SK-N-SH (cell line): ENCODE measurements around the gene CERKL. TPM values are rescaled to one million over a fixed set of nuclear protein-coding genes. Genes with fewer than 3 reads are reported as not detected.

ENCODE experiments used
- CTCF ChIA-PET: fragments of 300-600, 350-600 bp; formaldehyde crosslinking; extraction: SDS; loops from one replicate; lab custom pipeline; 2021; lab: Yijun Ruan, JAX
- POLR2A ChIA-PET: fragments of 350-600 bp; sonication (Branson Sonifier 250); formaldehyde crosslinking; extraction: SDS; loops from one replicate; lab custom pipeline; 2020; ENCODE audit warnings: antibody characterized with exemption, inconsistent platforms; lab: Yijun Ruan, JAX
- DNase-seq: peaks from one replicate; pipeline ENCODE4 v3.0.0; 2012
- H2AFZ ChIP-seq: fragments of 200-600 bp; sonication (generic); 2 replicates; pipeline ENCODE4 v1.8.1; 2016; ENCODE audit warnings: antibody characterized with exemption, mild to moderate bottlenecking, low read depth
- H3F3A ChIP-seq: fragments of 200-600 bp; sonication (generic); replicated peaks from 2 replicates; pipeline ENCODE3; 2016; ENCODE audit warnings: antibody characterized with exemption, mild to moderate bottlenecking; ENCODE audit not compliant: insufficient read depth
- H3K27ac ChIP-seq, 2 experiments: fragments of 200-500 bp in 1 of 2; fragments of 200-600 bp in 1 of 2; sonication (Bioruptor generic) in 1 of 2; sonication (generic), shearing (Covaris generic) in 1 of 2; 2 replicates each; pipeline versions ENCODE4 v1.5.1 to v1.6.1; 2014 to 2016; ENCODE audit warnings: low read depth in 2 of 2, inconsistent platforms in 1 of 2, low read length in 1 of 2, mild to moderate bottlenecking in 1 of 2, mixed read lengths in 1 of 2
- H3K27me3 ChIP-seq: fragments of 200-600 bp; sonication (generic), shearing (Covaris generic); 2 replicates; pipeline ENCODE4 v1.6.1; 2016; ENCODE audit warnings: mixed run types; ENCODE audit not compliant: insufficient read depth
- H3K36me3 ChIP-seq, 2 experiments: fragments of 200-500 bp in 1 of 2; fragments of 200-600 bp in 1 of 2; sonication (Bioruptor generic) in 1 of 2; sonication (generic) in 1 of 2; replicated peaks in 1 of 2; 2 replicates each; pipeline versions ENCODE3 to v1.5.1; 2014 to 2016; ENCODE audit warnings: low read length in 1 of 2, mild to moderate bottlenecking in 1 of 2; ENCODE audit not compliant: insufficient read depth in 2 of 2, control insufficient read depth in 1 of 2
- H3K4me1 ChIP-seq, 2 experiments: fragments of 200-500 bp in 1 of 2; fragments of 200-600 bp in 1 of 2; sonication (Bioruptor generic) in 1 of 2; sonication (generic), shearing (Covaris generic) in 1 of 2; 2 replicates each; pipeline versions ENCODE4 v1.5.1 to v1.6.1; 2014 to 2016; ENCODE audit warnings: low read depth in 1 of 2, low read length in 1 of 2, mixed run types in 1 of 2; ENCODE audit not compliant: insufficient read depth in 2 of 2, control insufficient read depth in 1 of 2
- H3K4me2 ChIP-seq: fragments of 200-600 bp; sonication (generic), shearing (Covaris generic); 2 replicates; pipeline ENCODE4 v1.6.1; 2017; ENCODE audit warnings: mixed run types
- H3K4me3 ChIP-seq, 2 experiments: fragments of 200-500 bp in 1 of 2; fragments of 200-600 bp in 1 of 2; sonication (Bioruptor generic) in 1 of 2; sonication (generic), shearing (Covaris generic) in 1 of 2; 2 replicates each; pipeline versions ENCODE4 v1.5.1 to v1.8.1; 2014 to 2016; ENCODE audit warnings: low read depth in 2 of 2, inconsistent platforms in 1 of 2, low read length in 1 of 2, mild to moderate bottlenecking in 1 of 2, mixed read lengths in 1 of 2, moderate library complexity in 1 of 2
- H3K79me2 ChIP-seq: fragments of 200-600 bp; sonication (generic); 2 replicates; pipeline ENCODE4 v1.8.1; 2017; ENCODE audit warnings: mild to moderate bottlenecking; ENCODE audit not compliant: insufficient read depth
- H3K9ac ChIP-seq: fragments of 200-600 bp; sonication (generic); 2 replicates; pipeline ENCODE4 v1.6.1; 2017; ENCODE audit warnings: mixed run types
- H3K9me2 ChIP-seq: fragments of 200-600 bp; sonication (generic); 2 replicates; pipeline ENCODE4 v1.6.1; 2017; ENCODE audit warnings: mixed run types
- H3K9me3 ChIP-seq: fragments of 200-600 bp; sonication (generic); 2 replicates; pipeline ENCODE4 v1.6.1; 2017; ENCODE audit warnings: mixed run types, mild to moderate bottlenecking, moderate library complexity
- H4K20me1 ChIP-seq: fragments of 200-600 bp; sonication (generic); 2 replicates; pipeline ENCODE4 v1.6.1; 2017; ENCODE audit warnings: mild to moderate bottlenecking, mixed run types; ENCODE audit not compliant: insufficient read depth
- CTCF ChIP-seq: fragments of 200-600 bp; sonication (generic); IDR thresholded peaks from 2 replicates; pipeline ENCODE4 v1.6.1; 2017; ENCODE audit warnings: antibody characterized with exemption, mild to moderate bottlenecking, moderate library complexity
- FOSL2 ChIP-seq: IDR thresholded peaks from 2 replicates; pipeline ENCODE4 v1.4.0; 2012; ENCODE audit warnings: low read depth, mild to moderate bottlenecking, moderate library complexity, borderline replicate concordance
- FOXJ3 ChIP-seq: sonication (generic); formaldehyde crosslinking; IDR thresholded peaks from 2 replicates; pipeline ENCODE4 v1.5.1; 2020; ENCODE audit warnings: mild to moderate bottlenecking, missing genetic modification reagents
- FOXM1 ChIP-seq: IDR thresholded peaks from 2 replicates; pipeline ENCODE4 v1.4.0; 2012; ENCODE audit warnings: low read depth, mild to moderate bottlenecking
- NRF1 ChIP-seq: IDR thresholded peaks from 2 replicates; pipeline ENCODE4 v1.6.1; 2012; ENCODE audit warnings: low read depth, mild to moderate bottlenecking, low read length
- SIN3A ChIP-seq: IDR thresholded peaks from 2 replicates; pipeline ENCODE4 v1.6.1; 2012; ENCODE audit warnings: low read depth, mild to moderate bottlenecking, low read length, moderate library complexity, borderline replicate concordance
- SMC3 ChIP-seq: IDR thresholded peaks from 2 replicates; pipeline ENCODE4 v1.6.1; 2012; ENCODE audit warnings: low read depth, low read length, improper control_type of control experiment
- TAF1 ChIP-seq: IDR thresholded peaks from 2 replicates; pipeline ENCODE4 v1.6.1; 2012; ENCODE audit warnings: low read depth, mild to moderate bottlenecking, low read length, moderate library complexity, borderline replicate concordance
- TCF12 ChIP-seq: IDR thresholded peaks from 2 replicates; pipeline ENCODE4 v1.4.0; 2012
- TEAD4 ChIP-seq: IDR thresholded peaks from 2 replicates; pipeline ENCODE4 v1.4.0; 2012; ENCODE audit warnings: mild to moderate bottlenecking, borderline replicate concordance; ENCODE audit not compliant: insufficient read depth
- YY1 ChIP-seq: IDR thresholded peaks from 2 replicates; pipeline ENCODE4 v1.4.0; 2012; ENCODE audit warnings: low read depth, mild to moderate bottlenecking
- WGBS: methylation state at CpG from one replicate; pipeline ENCODE4 v1.1.6; 2017; ENCODE audit warnings: low lambda C conversion rate; 5-methylcytosine and 5-hydroxymethylcytosine counted together
- polyA plus RNA-seq, 3 experiments: library from polyadenylated mRNA; depleted of rRNA; stranded (reverse); fragments of >200 nt; gene quantifications; 2 replicates each; pipeline ENCODE4 v1.2.3, GENCODE V29; 2012
- TF ChIP-seq, protein P1 (sequence below): IDR thresholded peaks from 2 replicates; pipeline ENCODE4 v1.6.1; 2012; ENCODE audit warnings: mild to moderate bottlenecking, low read depth, low read length, moderate library complexity
- TF ChIP-seq, protein P2 (sequence below): IDR thresholded peaks from 2 replicates; pipeline ENCODE4; 2012
- TF ChIP-seq, protein P3 (sequence below): fragments of 150-350 bp; IDR thresholded peaks from 2 replicates; pipeline ENCODE4 v1.6.1; 2017; ENCODE audit warnings: antibody characterized with exemption, low read length, low read depth, borderline replicate concordance

Gene CERKL
- polyA plus RNA-seq, 1 of the 3 experiments (the other 2 are of a cell fraction), result 0.07 TPM

- H3K27me3 ChIP-seq, result no peaks in the 10 kb centered on the region
- no peak overlapping the region for H3K27ac ChIP-seq
- H3K9me3 ChIP-seq, result no peaks in the 10 kb centered on the region
- H3K4me2 ChIP-seq, result no peak overlapping the region
- no peak for DNase-seq
- POLR2A ChIA-PET, result no interaction called here
- no peaks in the 10 kb centered on the region for H3K79me2 ChIP-seq
- peaks cover 0 to 8% of the 10 kb centered on the region in 2 experiments; a peak in 2 of 4 replicates for H3K4me1 ChIP-seq
- H3K9ac ChIP-seq, result no peak overlapping the region
- 86% methylated on average over 40 of the region's 41 CpGs for WGBS
- H3F3A ChIP-seq, result peaks cover 3% of the 10 kb centered on the region
- H3K36me3 ChIP-seq, result no peaks in the 10 kb centered on the region
- TF ChIP-seq, protein P1, sequence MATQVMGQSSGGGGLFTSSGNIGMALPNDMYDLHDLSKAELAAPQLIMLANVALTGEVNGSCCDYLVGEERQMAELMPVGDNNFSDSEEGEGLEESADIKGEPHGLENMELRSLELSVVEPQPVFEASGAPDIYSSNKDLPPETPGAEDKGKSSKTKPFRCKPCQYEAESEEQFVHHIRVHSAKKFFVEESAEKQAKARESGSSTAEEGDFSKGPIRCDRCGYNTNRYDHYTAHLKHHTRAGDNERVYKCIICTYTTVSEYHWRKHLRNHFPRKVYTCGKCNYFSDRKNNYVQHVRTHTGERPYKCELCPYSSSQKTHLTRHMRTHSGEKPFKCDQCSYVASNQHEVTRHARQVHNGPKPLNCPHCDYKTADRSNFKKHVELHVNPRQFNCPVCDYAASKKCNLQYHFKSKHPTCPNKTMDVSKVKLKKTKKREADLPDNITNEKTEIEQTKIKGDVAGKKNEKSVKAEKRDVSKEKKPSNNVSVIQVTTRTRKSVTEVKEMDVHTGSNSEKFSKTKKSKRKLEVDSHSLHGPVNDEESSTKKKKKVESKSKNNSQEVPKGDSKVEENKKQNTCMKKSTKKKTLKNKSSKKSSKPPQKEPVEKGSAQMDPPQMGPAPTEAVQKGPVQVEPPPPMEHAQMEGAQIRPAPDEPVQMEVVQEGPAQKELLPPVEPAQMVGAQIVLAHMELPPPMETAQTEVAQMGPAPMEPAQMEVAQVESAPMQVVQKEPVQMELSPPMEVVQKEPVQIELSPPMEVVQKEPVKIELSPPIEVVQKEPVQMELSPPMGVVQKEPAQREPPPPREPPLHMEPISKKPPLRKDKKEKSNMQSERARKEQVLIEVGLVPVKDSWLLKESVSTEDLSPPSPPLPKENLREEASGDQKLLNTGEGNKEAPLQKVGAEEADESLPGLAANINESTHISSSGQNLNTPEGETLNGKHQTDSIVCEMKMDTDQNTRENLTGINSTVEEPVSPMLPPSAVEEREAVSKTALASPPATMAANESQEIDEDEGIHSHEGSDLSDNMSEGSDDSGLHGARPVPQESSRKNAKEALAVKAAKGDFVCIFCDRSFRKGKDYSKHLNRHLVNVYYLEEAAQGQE, result peak; percentile 93
- TF ChIP-seq FOXM1, result no peak
- no peak overlapping the region for H2AFZ ChIP-seq
- H3K9me2 ChIP-seq, result no peaks in the 10 kb centered on the region
- CTCF ChIA-PET, result no interaction called here
- H3K4me3 ChIP-seq, result no peak overlapping the region
- no peaks in the 10 kb centered on the region for H4K20me1 ChIP-seq
Measured at GRCh38 chr2:181677912-181678586, 21.1 kb upstream of the CERKL start.

DNA sequence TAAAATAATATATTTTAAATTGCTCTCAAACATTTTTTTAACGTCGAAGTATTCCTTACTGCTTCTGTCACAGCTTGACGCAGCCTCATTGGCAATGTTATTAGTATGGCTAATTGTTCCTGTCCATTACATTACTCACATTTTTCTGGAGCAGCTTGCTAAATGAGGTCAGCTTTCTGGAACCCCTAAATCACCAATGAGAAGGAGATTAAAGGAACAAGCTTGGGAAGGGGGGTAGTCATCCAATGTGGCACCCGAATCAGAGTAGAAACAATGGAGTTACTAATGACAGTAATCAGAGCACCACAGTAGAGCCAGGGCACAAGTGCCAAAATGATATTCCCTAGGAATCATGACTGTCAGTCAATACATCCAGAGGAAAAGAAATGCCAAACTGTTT is 18.3 kb upstream of the CERKL start:
- WGBS, result 70% methylated on average over 4 of the region's 4 CpGs
- no peaks in the 10 kb centered on the region for H3K79me2 ChIP-seq
- no peaks in the 10 kb centered on the region for H3K9me2 ChIP-seq
- H3K4me2 ChIP-seq, result no peak overlapping the region
- no peak overlapping the region for H3K27ac ChIP-seq
- CTCF ChIA-PET, result interaction anchor here (0.8 to 1.5 kb wide), 3 partner anchors 8 to 564 kb away, joined by 3 read pairs; no protein-coding TSS in a partner anchor
- DNase-seq, result no peak
- H3F3A ChIP-seq, result peaks cover 3% of the 10 kb centered on the region
- H3K9me3 ChIP-seq, result no peaks in the 10 kb centered on the region
- no peaks in the 10 kb centered on the region for H3K36me3 ChIP-seq
- H2AFZ ChIP-seq, result no peak overlapping the region
- POLR2A ChIA-PET, result no interaction called here
- peaks cover 0 to 1% of the 10 kb centered on the region in 2 experiments; a peak in 2 of 4 replicates for H3K4me1 ChIP-seq
- H4K20me1 ChIP-seq, result no peaks in the 10 kb centered on the region
- H3K9ac ChIP-seq, result no peak overlapping the region
- H3K4me3 ChIP-seq, result no peak overlapping the region
- no peaks in the 10 kb centered on the region for H3K27me3 ChIP-seq
- TF ChIP-seq, protein P2, sequence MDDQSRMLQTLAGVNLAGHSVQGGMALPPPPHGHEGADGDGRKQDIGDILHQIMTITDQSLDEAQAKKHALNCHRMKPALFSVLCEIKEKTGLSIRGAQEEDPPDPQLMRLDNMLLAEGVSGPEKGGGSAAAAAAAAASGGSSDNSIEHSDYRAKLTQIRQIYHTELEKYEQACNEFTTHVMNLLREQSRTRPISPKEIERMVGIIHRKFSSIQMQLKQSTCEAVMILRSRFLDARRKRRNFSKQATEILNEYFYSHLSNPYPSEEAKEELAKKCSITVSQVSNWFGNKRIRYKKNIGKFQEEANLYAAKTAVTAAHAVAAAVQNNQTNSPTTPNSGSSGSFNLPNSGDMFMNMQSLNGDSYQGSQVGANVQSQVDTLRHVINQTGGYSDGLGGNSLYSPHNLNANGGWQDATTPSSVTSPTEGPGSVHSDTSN, result no peak
- no peak for TF ChIP-seq TAF1
- TF ChIP-seq TCF12, result no peak
- no peak for TF ChIP-seq CTCF
- TF ChIP-seq, protein P3, sequence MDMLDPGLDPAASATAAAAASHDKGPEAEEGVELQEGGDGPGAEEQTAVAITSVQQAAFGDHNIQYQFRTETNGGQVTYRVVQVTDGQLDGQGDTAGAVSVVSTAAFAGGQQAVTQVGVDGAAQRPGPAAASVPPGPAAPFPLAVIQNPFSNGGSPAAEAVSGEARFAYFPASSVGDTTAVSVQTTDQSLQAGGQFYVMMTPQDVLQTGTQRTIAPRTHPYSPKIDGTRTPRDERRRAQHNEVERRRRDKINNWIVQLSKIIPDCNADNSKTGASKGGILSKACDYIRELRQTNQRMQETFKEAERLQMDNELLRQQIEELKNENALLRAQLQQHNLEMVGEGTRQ, result no peak
- TF ChIP-seq SMC3, result no peak
- no peak for TF ChIP-seq SIN3A
- no peak for TF ChIP-seq TEAD4
- TF ChIP-seq, protein P1, result no peak
- no peak for TF ChIP-seq NRF1
- TF ChIP-seq FOXM1, result no peak
- no peak for TF ChIP-seq YY1
- TF ChIP-seq FOXJ3 (CRISPR knock-in tag), result no peak
- TF ChIP-seq FOSL2, result no peak
